Measurements from ENCODE around the gene ASMT.

Gene ASMT

DNA sequence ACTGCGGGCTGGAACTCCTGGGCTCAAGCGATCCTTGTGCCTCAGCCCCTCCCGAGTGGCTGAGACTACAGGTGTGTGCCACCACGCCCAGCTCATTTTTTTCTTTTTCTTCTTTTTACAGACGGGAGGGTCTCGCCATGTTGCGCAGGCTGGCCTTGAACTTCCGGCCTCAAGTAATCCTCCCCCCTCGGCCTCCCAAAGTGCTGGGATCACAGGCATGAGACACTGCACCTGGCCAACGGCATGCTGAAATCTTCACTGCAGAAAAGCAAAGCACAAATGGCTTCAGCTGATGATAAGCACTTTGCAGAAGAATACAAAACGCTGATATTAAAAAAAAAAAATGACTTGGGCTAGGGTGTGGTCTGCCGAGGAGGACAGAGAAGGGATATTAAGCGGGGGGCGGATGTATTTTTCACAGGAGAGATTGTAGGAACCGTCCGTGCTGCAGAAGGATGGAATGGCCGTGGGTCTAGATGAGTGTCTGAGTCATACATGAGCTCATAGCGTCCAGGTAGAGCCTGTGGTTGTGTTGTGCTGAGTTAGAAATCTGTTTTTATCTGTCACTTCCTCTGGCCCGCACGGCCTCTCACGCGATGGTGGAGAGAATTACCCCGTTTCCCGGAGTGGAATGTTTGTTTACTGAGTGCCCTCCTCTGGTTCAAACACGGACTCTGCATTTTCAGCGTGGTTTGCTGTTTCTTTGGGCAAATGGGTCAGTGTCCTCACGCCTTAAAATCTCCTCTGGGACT lies 32.0 kb upstream of the ASMT start:
- in situ Hi-C loops (cut with HindIII; ENCODE audit: low pct_ligation_motif_present, low sequenced_read_pairs) = no loop called here
- DNase-seq = peak; percentile 67
- no peaks in the 10 kb centered on the region for H3K27me3 ChIP-seq (replicated peaks)
- TF ChIP-seq, protein P1, sequence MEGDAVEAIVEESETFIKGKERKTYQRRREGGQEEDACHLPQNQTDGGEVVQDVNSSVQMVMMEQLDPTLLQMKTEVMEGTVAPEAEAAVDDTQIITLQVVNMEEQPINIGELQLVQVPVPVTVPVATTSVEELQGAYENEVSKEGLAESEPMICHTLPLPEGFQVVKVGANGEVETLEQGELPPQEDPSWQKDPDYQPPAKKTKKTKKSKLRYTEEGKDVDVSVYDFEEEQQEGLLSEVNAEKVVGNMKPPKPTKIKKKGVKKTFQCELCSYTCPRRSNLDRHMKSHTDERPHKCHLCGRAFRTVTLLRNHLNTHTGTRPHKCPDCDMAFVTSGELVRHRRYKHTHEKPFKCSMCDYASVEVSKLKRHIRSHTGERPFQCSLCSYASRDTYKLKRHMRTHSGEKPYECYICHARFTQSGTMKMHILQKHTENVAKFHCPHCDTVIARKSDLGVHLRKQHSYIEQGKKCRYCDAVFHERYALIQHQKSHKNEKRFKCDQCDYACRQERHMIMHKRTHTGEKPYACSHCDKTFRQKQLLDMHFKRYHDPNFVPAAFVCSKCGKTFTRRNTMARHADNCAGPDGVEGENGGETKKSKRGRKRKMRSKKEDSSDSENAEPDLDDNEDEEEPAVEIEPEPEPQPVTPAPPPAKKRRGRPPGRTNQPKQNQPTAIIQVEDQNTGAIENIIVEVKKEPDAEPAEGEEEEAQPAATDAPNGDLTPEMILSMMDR (IDR thresholded peaks at IDR 0.05; ENCODE audit: low read depth, low read length, missing control alignments) = no peak
- H3K4me3 ChIP-seq (ENCODE audit: low read depth, low read length) = no peak overlapping the region
- H3K36me3 ChIP-seq (replicated peaks) = no peaks in the 10 kb centered on the region
- H3K27ac ChIP-seq = no peak overlapping the region

- Histone ChIP-seq H3K36me3 (replicated peaks) (no peaks in the 10 kb centered on the region), H3K4me3 (ENCODE audit: low read depth, low read length) (no peak overlapping the region), H3K27me3 (replicated peaks) (no peaks in the 10 kb centered on the region), H3K27ac (no peak overlapping the region)
- TF ChIP-seq, protein P1 (IDR thresholded peaks at IDR 0.05; ENCODE audit: low read depth, low read length, missing control alignments) = no peak
- in situ Hi-C loops (cut with HindIII; ENCODE audit: low pct_ligation_motif_present, low sequenced_read_pairs) = no loop called here
- DNase-seq = no peak
These were observed 30.4 kb upstream of the ASMT start for GRCh38 chrX:1584237-1585011.

GRCh38 chrX:1587161-1587560 lies 27.7 kb upstream of the ASMT start:
- TF ChIP-seq, protein P1 (IDR thresholded peaks at IDR 0.05; ENCODE audit: low read depth, low read length, missing control alignments) = no peak
- no peak for DNase-seq
- Histone ChIP-seq H3K27ac (no peak overlapping the region), H3K4me3 (ENCODE audit: low read depth, low read length) (no peak overlapping the region), H3K27me3 (replicated peaks) (no peaks in the 10 kb centered on the region), H3K36me3 (replicated peaks) (no peaks in the 10 kb centered on the region)
- in situ Hi-C loops (cut with HindIII; ENCODE audit: low pct_ligation_motif_present, low sequenced_read_pairs) = no loop called here

DNA sequence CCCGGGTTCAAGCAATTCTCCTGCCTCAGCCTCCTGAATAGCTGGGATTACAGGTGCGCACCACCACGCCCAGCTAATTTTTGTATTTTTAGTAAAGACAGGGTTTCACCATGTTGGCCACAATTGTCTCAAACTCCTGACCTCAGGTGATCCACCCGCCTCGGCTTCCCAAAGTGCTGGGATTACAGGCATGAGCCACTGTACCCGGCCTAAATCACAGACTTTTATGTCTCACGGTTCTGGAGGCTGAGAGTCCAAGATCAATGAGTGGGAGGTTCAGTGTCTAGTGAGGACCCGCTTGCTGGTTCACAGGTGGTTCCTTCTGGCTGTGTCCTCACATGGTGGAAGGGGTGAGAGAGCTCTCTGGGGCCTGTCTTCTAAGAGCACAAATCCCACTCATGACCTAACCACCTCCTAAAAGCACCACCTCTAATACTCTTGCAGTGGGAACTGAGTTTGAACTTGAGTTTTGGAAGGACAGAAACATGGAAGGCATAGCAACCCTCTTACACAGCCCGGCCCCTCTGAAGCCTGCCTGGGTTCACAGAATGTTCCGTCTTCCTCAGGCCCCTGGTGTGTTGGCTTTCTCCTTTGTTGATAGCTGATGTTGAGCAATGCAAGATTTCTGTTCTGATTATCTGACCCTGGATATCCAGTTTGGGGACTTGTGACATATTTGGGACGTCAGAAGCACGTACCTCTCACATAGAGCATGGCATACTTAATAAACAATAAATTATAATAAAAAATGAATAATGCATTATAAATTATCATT lies 25.3 kb upstream of the ASMT start:
- no peak overlapping the region for H3K4me3 ChIP-seq (ENCODE audit: low read depth, low read length)
- in situ Hi-C loops (cut with HindIII; ENCODE audit: low pct_ligation_motif_present, low sequenced_read_pairs) = no loop called here
- H3K27me3 ChIP-seq (replicated peaks) = no peaks in the 10 kb centered on the region
- TF ChIP-seq, protein P1 (IDR thresholded peaks at IDR 0.05; ENCODE audit: low read depth, low read length, missing control alignments) = no peak
- no peak overlapping the region for H3K27ac ChIP-seq
- no peak for DNase-seq
- peaks cover 12% of the 10 kb centered on the region for H3K36me3 ChIP-seq (replicated peaks)

DNA sequence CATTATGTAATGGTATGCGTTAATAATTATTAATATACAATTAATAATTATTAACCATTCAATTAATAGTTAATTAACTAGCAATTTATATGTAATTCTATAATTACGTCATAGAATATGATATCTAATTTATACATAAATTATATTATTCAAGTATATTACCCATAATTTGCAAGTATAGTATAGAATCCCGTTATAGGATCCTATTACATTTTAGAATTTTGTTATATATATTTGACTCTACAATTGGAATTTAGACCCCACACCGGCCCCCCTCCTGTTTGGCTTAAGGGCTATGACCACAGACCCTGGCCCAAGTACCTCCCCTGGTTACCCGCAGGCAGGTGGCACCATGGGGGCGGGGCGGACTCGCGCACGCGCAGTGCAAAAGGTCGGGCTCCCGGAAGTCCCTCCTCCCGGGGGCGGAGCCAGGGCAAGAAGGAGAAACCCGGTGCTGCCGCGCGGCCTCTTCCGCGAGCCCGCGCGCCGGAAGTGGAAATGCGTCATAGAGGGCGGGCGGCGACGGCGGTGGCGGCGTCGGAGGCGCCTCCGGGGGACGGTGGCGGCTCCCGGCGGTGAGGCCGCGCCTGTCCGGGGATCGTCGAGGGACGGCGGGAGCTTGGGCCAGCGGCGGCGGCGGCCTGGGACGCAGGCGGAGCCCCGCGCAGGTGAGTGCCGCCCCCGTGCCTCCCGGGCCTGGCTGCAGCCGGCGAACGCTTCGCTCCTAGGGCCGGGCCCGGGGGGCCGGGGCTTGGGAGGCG lies 23.6 kb upstream of the ASMT start, which contains the start of gene AKAP17A:
TSS of gene AKAP17A (plus strand) at position 503 of the 761 bp plus-strand sequence. CDS start 1,859 bp downstream, outside the sequence.
- Histone ChIP-seq H3K27me3 (replicated peaks) (no peaks in the 10 kb centered on the region), H3K36me3 (replicated peaks) (peaks cover 24% of the 10 kb centered on the region), H3K4me3 (ENCODE audit: low read depth, low read length) (peak within 1 kb of the TSS; percentile 92), H3K27ac (peak within 1 kb of the TSS; percentile 86)
- in situ Hi-C loops (cut with HindIII; ENCODE audit: low pct_ligation_motif_present, low sequenced_read_pairs) = no loop called here
- DNase-seq = peak; percentile 83
- TF ChIP-seq, protein P1 (IDR thresholded peaks at IDR 0.05; ENCODE audit: low read depth, low read length, missing control alignments) = no peak
